ENCODE measurements around the gene ZCCHC8.
A peak's percentile ranks its signal among the peaks of the same experiment; 100 is the strongest.

- TF ChIP-seq CTCF (IDR thresholded peaks at IDR 0.05; ENCODE audit: control extremely low read depth in 1 of 3, insufficient read depth in 1 of 3, low read depth in 1 of 3, low read length in 3 of 3) (peak; percentile 5 to 24 (median 19); a peak in 2 of 4 replicates), SP2 (IDR thresholded peaks at IDR 0.05; ENCODE audit: low read length) (no peak), RFX5 (IDR thresholded peaks at IDR 0.05; ENCODE audit: borderline replicate concordance, low read depth, low read length) (no peak), CEBPB (IDR thresholded peaks at IDR 0.05; ENCODE audit: low read depth, low read length) (0 out of 2 replicates have a peak, but pooled peaks have one; percentile 15), POLR2A (IDR thresholded peaks at IDR 0.05; ENCODE audit: control extremely low read depth in 1 of 2, low read depth in 2 of 2, low read length in 2 of 2) (peak; percentile 81 to 85), TEAD4 (IDR thresholded peaks at IDR 0.05; ENCODE audit: low read depth, low read length) (peak; percentile 79), SAP30 (IDR thresholded peaks at IDR 0.05; ENCODE audit: insufficient read depth, insufficient replicate concordance, low read length) (no peak), EP300 (IDR thresholded peaks at IDR 0.05; ENCODE audit: borderline replicate concordance in 1 of 2, low read depth in 2 of 2, low read length in 2 of 2) (peak in 1 of 2 experiments; percentile 4; a peak in 1 of 3 replicates), SIN3A (conservative IDR thresholded peaks at IDR 0.05 in 1 of 2, IDR thresholded peaks at IDR 0.05 in 1 of 2; ENCODE audit: low read depth in 1 of 2, low read length in 2 of 2) (peak in 1 of 2 experiments; percentile 76; a peak in 2 of 4 replicates), E2F6 (IDR thresholded peaks at IDR 0.05) (0 out of 2 replicates have a peak, but pooled peaks have one; percentile 6)
Measured at GRCh38 chr12:122500685-122501488, at the start of gene ZCCHC8.

Data from H1 (cell line).